Effector memory CD4-positive, alpha-beta T cell (primary cell): ENCODE results near the gene CNTN4.

Source experiments
- DNase-seq, 3 donors: peaks; one replicate each; pipeline ENCODE4 v3.0.0-alpha.2; 2020
- H3K27ac ChIP-seq: 2 replicates; pipeline ENCODE4 v1.7.0; 2013; ENCODE audit warnings: mild to moderate bottlenecking, low read length, moderate library complexity; ENCODE audit not compliant: insufficient read depth, poor library complexity, severe bottlenecking
- H3K27me3 ChIP-seq: replicated peaks from 2 replicates; pipeline ENCODE4 v1.7.0; 2013; ENCODE audit warnings: mild to moderate bottlenecking, low read length; ENCODE audit not compliant: insufficient read depth, control insufficient read depth, poor library complexity, severe bottlenecking
- H3K36me3 ChIP-seq: 2 replicates; pipeline ENCODE4 v1.7.0; 2013; ENCODE audit warnings: mild to moderate bottlenecking, low read length, moderate library complexity; ENCODE audit not compliant: control insufficient read depth, insufficient read depth
- H3K4me1 ChIP-seq: 2 replicates; pipeline ENCODE4 v1.7.0; 2013; ENCODE audit warnings: low read length, mild to moderate bottlenecking; ENCODE audit not compliant: control insufficient read depth, insufficient read depth, poor library complexity, severe bottlenecking
- H3K4me3 ChIP-seq: 2 replicates; pipeline ENCODE4 v1.7.0; 2013; ENCODE audit warnings: low read length, low read depth, mild to moderate bottlenecking; ENCODE audit not compliant: insufficient read depth, poor library complexity, severe bottlenecking
- H3K9me3 ChIP-seq: 2 replicates; pipeline ENCODE4 v1.7.0; 2013; ENCODE audit warnings: mild to moderate bottlenecking, low read length, moderate library complexity; ENCODE audit not compliant: control insufficient read depth

The CNTN4 gene

GRCh38 chr3:2484162-2485026 is 385.7 kb downstream of the CNTN4 start:
- no peaks in the 10 kb centered on the region for H3K4me1 ChIP-seq
- DNase-seq: no peak
- H3K9me3 ChIP-seq: no peaks in the 10 kb centered on the region
- no peaks in the 10 kb centered on the region for H3K27me3 ChIP-seq
- no peak overlapping the region for H3K27ac ChIP-seq
- no peak overlapping the region for H3K4me3 ChIP-seq
- H3K36me3 ChIP-seq: no peaks in the 10 kb centered on the region

- no peak overlapping the region for H3K4me3 ChIP-seq
- H3K4me1 ChIP-seq: no peaks in the 10 kb centered on the region
- DNase-seq: no peak
- H3K27me3 ChIP-seq: no peaks in the 10 kb centered on the region
- no peaks in the 10 kb centered on the region for H3K36me3 ChIP-seq
- no peaks in the 10 kb centered on the region for H3K9me3 ChIP-seq
- H3K27ac ChIP-seq: no peak overlapping the region
Measured at GRCh38 chr3:2485027-2485375, 386.3 kb downstream of the CNTN4 start.

- Histone ChIP-seq H3K27ac (no peak overlapping the region), H3K27me3 (no peaks in the 10 kb centered on the region), H3K4me3 (no peak overlapping the region), H3K9me3 (no peaks in the 10 kb centered on the region), H3K4me1 (no peaks in the 10 kb centered on the region), H3K36me3 (no peaks in the 10 kb centered on the region)
- DNase-seq: no peak
Measured at GRCh38 chr3:2495746-2496145, 397.1 kb downstream of the CNTN4 start.

DNA sequence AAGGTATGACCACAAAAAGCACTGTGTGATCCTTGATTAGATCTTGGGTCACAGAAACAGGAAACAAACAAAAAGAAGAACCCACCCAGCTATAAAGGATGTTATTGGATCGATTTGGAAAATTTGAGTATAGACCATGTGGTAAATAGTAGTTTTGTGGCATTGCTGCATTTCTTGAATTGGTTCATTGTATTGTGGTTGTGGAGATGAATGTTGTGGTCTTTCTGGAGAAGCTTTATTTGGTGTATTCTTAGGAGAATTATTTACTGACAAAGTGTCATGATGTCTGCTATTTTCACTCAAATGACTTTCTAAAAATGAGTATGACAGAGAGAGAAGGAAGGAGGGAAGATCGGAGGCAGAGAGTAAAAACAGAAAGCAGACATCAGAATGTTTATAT is 406.2 kb downstream of the CNTN4 start:
- Histone ChIP-seq H3K27me3 (no peaks in the 10 kb centered on the region), H3K36me3 (no peaks in the 10 kb centered on the region), H3K9me3 (no peaks in the 10 kb centered on the region), H3K4me3 (no peak overlapping the region), H3K4me1 (no peaks in the 10 kb centered on the region), H3K27ac (no peak overlapping the region)
- DNase-seq: no peak

DNA sequence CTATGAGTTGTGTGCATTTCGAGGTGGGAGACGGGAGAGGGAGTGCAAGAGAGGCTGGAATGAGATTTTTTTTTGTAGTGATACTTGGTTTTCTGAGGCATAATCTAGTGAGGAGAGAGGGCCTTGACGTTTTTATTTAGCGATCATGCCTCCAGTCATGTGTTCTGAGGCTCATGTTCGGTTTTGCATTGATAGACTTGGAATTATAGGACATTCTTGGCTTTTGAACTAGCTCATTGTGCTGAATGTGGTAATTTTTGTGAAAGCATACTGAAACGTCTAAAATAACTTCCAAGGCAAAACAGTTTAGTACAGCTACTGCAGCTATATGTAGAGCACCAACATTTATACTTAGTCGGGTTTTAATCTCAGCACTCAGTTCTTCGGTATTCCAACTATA is 408.1 kb downstream of the CNTN4 start:
- DNase-seq: no peak
- H3K27me3 ChIP-seq: no peaks in the 10 kb centered on the region
- H3K27ac ChIP-seq: no peak overlapping the region
- no peak overlapping the region for H3K4me3 ChIP-seq
- H3K4me1 ChIP-seq: no peaks in the 10 kb centered on the region
- no peaks in the 10 kb centered on the region for H3K36me3 ChIP-seq
- no peaks in the 10 kb centered on the region for H3K9me3 ChIP-seq

DNA sequence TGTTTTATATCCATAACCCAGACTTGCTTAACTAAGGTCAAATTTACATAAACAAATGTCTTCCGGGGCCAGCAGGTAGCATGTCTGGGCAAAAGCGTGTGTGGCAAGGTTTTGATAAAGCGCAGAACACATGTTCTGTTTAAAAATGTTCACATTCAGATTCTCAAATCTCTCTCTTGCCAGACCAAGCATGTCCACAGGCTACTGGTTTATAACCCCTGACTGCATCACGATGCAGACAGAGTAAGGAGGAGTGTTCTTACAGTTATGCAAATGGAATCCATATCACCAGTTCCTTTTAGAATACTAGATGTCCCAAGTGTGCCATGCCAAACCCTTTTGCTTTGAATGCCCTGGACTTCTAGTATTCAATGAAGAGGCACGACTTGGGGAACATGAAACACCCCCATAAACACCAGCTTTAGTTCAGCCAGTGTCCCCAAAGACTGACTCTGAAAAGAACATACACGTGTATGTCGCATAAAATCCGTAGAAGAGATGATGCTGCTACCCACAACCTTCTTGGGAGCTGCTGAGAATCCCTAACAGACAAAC is 412.0 kb downstream of the CNTN4 start:
- Histone ChIP-seq H3K9me3 (no peaks in the 10 kb centered on the region), H3K36me3 (no peaks in the 10 kb centered on the region), H3K27ac (no peak overlapping the region), H3K4me3 (no peak overlapping the region), H3K4me1 (no peaks in the 10 kb centered on the region), H3K27me3 (no peaks in the 10 kb centered on the region)
- no peak for DNase-seq

GRCh38 chr3:2511356-2511755 is 412.7 kb downstream of the CNTN4 start:
- H3K9me3 ChIP-seq: no peaks in the 10 kb centered on the region
- H3K27ac ChIP-seq: no peak overlapping the region
- DNase-seq: no peak
- H3K36me3 ChIP-seq: no peaks in the 10 kb centered on the region
- H3K27me3 ChIP-seq: no peaks in the 10 kb centered on the region
- no peak overlapping the region for H3K4me3 ChIP-seq
- no peaks in the 10 kb centered on the region for H3K4me1 ChIP-seq

- no peaks in the 10 kb centered on the region for H3K36me3 ChIP-seq
- H3K4me3 ChIP-seq: no peak overlapping the region
- DNase-seq: no peak
- H3K27me3 ChIP-seq: no peaks in the 10 kb centered on the region
- H3K27ac ChIP-seq: no peak overlapping the region
- H3K9me3 ChIP-seq: no peaks in the 10 kb centered on the region
- no peaks in the 10 kb centered on the region for H3K4me1 ChIP-seq
Measured at GRCh38 chr3:2512881-2513280, 414.2 kb downstream of the CNTN4 start.

- DNase-seq: no peak
- H3K27me3 ChIP-seq: no peaks in the 10 kb centered on the region
- H3K36me3 ChIP-seq: no peaks in the 10 kb centered on the region
- no peak overlapping the region for H3K27ac ChIP-seq
- H3K4me3 ChIP-seq: no peak overlapping the region
- no peaks in the 10 kb centered on the region for H3K9me3 ChIP-seq
- no peaks in the 10 kb centered on the region for H3K4me1 ChIP-seq
Measured at GRCh38 chr3:2513986-2514385, 415.3 kb downstream of the CNTN4 start.

DNA sequence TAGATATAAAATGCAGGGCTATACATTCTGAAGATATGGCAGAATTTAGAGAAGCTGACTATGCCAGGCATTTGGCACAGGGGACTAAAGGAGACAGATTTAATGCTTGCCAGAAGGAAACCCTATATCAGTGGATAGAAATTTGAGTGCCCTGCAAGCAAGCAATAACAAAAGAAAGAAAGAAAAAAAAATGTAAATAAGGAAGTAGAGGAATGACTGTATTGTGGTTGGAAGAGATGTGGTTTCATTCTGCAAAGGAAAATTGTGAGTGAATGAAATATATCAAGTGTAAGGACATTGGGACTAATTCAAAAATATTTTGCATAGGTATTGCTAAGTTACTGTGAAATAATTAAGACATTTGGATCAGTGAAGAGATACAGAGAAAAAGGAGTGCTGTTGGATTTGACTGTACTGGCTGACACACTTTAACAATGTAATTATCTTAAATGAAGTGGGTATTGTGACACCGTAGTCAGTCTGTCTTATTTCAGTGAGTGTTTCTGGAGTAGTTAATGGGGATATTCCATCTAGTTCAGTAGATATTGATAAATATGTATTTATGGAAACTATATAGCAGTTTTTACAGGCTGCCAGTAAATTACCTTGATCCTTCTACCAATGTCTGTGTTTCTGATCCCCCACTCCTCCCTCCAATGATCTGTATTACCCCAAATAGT is 418.2 kb downstream of the CNTN4 start:
- no peak overlapping the region for H3K27ac ChIP-seq
- no peaks in the 10 kb centered on the region for H3K9me3 ChIP-seq
- H3K36me3 ChIP-seq: no peaks in the 10 kb centered on the region
- no peak overlapping the region for H3K4me3 ChIP-seq
- no peaks in the 10 kb centered on the region for H3K27me3 ChIP-seq
- no peak for DNase-seq
- H3K4me1 ChIP-seq: no peaks in the 10 kb centered on the region
